IPS DF 19.7 (cell line): ENCODE data around the gene CLINT1.

ENCODE experiments used
- DNase-seq: peaks from one replicate; pipeline ENCODE4 v3.0.0-alpha.2; 2013; ENCODE audit warnings: low read depth, low spot score

CLINT1 gene

GRCh38 chr5:157761690-157762621 lies 97.0 kb downstream of the CLINT1 start:
- DNase-seq, result peak; percentile 25

- DNase-seq, result no peak
Measured at GRCh38 chr5:157758706-157759105, 100.2 kb downstream of the CLINT1 start.

GRCh38 chr5:157756122-157756521 lies 102.8 kb downstream of the CLINT1 start:
- DNase-seq, result no peak

- no peak for DNase-seq
Measured at GRCh38 chr5:157750320-157750719, 108.6 kb downstream of the CLINT1 start.

- DNase-seq, result no peak
Measured at GRCh38 chr5:157749462-157749799, 109.5 kb downstream of the CLINT1 start.

GRCh38 chr5:157748760-157749461 lies 110.0 kb downstream of the CLINT1 start:
- no peak for DNase-seq

- no peak for DNase-seq
Measured at GRCh38 chr5:157747766-157748700, 110.9 kb downstream of the CLINT1 start.

GRCh38 chr5:157747173-157747740 lies 111.7 kb downstream of the CLINT1 start:
- no peak for DNase-seq

GRCh38 chr5:157745041-157745456 lies 113.9 kb downstream of the CLINT1 start:
- DNase-seq, result no peak

- no peak for DNase-seq
Measured at GRCh38 chr5:157744051-157745011, 114.6 kb downstream of the CLINT1 start.

GRCh38 chr5:157743163-157744050 lies 115.5 kb downstream of the CLINT1 start, which contains the start of gene LSM11:
TSS of gene LSM11 (plus strand) at chr5:157743712. CDS start at chr5:157743751, 39 bp downstream.
- DNase-seq, result peak; percentile 17

GRCh38 chr5:157741131-157741530 lies 117.8 kb downstream of the CLINT1 start:
- DNase-seq, result no peak

GRCh38 chr5:157740229-157740610 lies 118.7 kb downstream of the CLINT1 start:
- peak; percentile 23 for DNase-seq

- no peak for DNase-seq
Measured at GRCh38 chr5:157739388-157740228, 119.3 kb downstream of the CLINT1 start.

GRCh38 chr5:157735991-157736390 lies 123.0 kb downstream of the CLINT1 start:
- DNase-seq, result no peak
